ENCODE measurements around the gene GRHPR.

Gene GRHPR

DNA sequence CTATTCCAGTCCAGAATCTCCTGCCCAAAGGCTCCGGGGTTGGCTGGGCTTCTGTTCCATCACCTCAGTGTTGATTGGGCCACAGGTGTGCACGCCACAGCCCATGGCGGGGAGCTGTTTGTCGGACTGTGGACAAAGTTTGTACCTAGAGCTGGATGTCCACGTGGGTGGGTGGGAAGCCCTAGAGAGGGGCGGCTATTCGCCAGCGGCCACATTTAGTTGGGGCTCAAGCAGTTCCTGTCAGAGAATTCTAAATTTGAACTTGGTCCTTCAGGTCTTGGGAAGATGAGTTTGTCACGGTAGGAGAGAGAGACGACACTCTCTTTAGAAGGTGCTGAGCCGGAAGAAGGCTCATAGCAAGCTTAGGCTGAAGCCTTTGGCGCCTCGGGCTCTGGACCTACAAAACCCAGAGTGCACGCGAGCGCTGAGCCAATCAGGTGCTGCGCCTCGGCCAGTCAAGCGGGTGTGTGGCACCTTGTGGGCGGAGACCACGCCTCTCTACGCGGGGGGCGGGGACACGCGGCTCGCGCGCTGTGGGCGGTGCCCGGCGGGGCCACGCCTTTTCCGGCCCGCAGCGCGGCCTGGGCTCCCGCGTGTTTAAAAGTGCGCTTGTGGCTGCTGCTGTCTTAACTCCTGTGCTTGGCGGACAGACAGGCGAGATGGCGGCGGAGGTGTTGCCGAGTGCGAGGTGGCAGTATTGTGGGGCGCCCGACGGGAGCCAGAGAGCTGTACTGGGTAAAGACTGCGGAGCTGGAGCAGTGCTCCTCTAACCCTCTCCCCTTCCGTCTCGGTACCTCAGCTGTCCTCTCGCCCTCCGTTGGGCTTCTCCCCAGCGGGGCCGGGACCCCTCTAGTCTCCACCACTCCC, 63.1 kb downstream of the GRHPR start, which contains the start of gene POLR1E:
Gene POLR1E (plus strand): TSS at position 560 of the 867 bp plus-strand sequence. CDS start 100 bp downstream, at position 660.
- peak; percentile 80 for DNase-seq (ENCODE audit: low read depth)

- no peak for DNase-seq (ENCODE audit: low read depth)
Observed at GRCh38 chr9:37486256-37486615, 63.7 kb downstream of the GRHPR start.
